AG04449 (cell line): ENCODE measurements around the gene CTDNEP1.
A peak's percentile ranks its signal among the peaks of the same experiment; 100 is the strongest.

ENCODE experiments used
- CTCF ChIA-PET: fragments of 350-600 bp; formaldehyde crosslinking; extraction: SDS; loops from one replicate; lab custom pipeline; 2021; ENCODE audit warnings: antibody characterized with exemption; lab: Yijun Ruan, JAX
- POLR2A ChIA-PET: fragments of 400-600, 350-600 bp; formaldehyde crosslinking; extraction: SDS; loops from one replicate; lab custom pipeline; 2020; ENCODE audit warnings: antibody characterized with exemption, inconsistent platforms; lab: Yijun Ruan, JAX
- DNase-seq: peaks from one replicate; pipeline ENCODE4 v3.0.0-alpha.2; 2010; ENCODE audit warnings: low read depth, low spot score
- H3K4me3 ChIP-seq: 2 replicates; pipeline ENCODE4 v1.5.1; 2011; ENCODE audit warnings: low read depth, mild to moderate bottlenecking, control low read depth, low read length
- TF ChIP-seq, protein P1 (sequence below): IDR thresholded peaks from one replicate; pipeline ENCODE4 v1.5.1; 2011; ENCODE audit warnings: mild to moderate bottlenecking, moderate library complexity, low read length, control low read depth, inconsistent platforms; ENCODE audit not compliant: insufficient read depth; ENCODE audit errors: missing control alignments

The CTDNEP1 gene

DNA sequence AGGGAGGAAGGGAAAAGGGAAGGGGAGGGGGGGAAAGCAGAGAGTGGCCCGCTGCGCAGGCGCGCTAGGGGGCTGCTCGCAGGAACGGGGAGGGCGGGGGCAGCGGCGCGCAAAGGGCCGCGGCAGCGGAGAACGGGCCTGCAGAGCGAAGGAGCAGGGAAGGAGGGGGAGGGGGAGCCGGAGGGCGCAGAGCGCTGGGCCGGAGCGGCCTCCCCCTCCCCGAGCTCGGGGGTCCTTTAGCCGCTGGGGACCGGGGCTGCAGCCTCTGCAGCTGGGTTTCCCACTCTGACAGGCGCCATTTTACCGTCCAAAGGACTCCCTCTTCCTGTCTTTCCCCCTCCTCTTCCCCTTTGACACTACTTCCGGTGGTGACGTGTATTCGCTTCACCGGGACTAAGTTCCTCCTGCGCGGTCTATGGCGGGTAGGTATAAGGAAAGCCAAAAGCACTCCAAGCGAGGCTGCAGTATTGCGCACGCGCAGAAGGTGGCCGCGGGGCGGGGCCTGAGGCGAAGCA, at the start of gene CTDNEP1:
Gene CTDNEP1 (minus strand): TSS at position 74 of the 515 bp plus-strand sequence. CDS start 438 bp downstream, outside the sequence.
- CTCF ChIA-PET, result interaction anchor here (0.8 to 1.3 kb wide), 5 partner anchors 11 to 309 kb away, joined by 3 to 5 read pairs (median 3); no protein-coding TSS in a partner anchor
- POLR2A ChIA-PET, result interaction anchor here (0.9 to 1.2 kb wide), 3 partner anchors 9 to 12 kb away, joined by 3 to 7 read pairs (median 6); partner anchors contain the start of genes GABARAP and PHF23
- peak; percentile 99 for DNase-seq
- TF ChIP-seq, protein P1, sequence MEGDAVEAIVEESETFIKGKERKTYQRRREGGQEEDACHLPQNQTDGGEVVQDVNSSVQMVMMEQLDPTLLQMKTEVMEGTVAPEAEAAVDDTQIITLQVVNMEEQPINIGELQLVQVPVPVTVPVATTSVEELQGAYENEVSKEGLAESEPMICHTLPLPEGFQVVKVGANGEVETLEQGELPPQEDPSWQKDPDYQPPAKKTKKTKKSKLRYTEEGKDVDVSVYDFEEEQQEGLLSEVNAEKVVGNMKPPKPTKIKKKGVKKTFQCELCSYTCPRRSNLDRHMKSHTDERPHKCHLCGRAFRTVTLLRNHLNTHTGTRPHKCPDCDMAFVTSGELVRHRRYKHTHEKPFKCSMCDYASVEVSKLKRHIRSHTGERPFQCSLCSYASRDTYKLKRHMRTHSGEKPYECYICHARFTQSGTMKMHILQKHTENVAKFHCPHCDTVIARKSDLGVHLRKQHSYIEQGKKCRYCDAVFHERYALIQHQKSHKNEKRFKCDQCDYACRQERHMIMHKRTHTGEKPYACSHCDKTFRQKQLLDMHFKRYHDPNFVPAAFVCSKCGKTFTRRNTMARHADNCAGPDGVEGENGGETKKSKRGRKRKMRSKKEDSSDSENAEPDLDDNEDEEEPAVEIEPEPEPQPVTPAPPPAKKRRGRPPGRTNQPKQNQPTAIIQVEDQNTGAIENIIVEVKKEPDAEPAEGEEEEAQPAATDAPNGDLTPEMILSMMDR, result no peak
- H3K4me3 ChIP-seq, result peak within 1 kb of the TSS; percentile 88

DNA sequence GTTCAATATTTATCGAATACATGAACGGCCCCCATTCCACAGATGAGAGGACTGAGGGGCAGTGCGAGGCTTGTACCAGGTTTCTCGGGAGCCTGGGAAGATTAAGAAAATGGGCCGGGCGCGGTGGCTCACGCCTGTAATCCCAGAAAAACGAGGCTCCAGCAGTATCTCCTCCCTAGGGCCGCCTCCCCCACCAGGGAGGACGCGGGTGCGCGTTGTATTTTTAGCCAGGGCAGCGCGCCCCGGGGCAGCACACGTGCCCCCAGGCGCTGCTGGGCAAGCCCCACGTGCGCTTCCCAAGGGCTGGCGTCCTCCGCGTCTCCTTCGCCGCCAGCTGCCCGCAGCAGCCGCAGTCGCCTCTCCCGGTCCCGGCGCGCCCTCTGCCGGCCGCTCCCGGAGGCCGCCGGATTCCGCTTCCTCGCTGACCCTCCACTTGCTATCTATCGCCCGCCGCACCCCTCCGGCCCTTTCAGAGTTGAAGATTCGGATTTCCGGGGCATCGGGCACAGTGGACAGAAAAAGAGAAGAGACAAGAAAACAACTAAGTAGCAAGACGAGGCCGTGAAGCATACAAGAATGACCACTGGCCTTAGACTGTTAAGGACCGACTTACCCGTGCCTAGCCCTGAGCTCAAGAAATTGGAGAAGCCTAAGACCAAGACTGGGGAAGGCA, 44.8 kb upstream of the CTDNEP1 start:
- POLR2A ChIA-PET, result interaction anchor here (0.6 to 1.2 kb wide), 2 partner anchors 24 to 76 kb away, joined by 3 read pairs; no protein-coding TSS in a partner anchor

DNA sequence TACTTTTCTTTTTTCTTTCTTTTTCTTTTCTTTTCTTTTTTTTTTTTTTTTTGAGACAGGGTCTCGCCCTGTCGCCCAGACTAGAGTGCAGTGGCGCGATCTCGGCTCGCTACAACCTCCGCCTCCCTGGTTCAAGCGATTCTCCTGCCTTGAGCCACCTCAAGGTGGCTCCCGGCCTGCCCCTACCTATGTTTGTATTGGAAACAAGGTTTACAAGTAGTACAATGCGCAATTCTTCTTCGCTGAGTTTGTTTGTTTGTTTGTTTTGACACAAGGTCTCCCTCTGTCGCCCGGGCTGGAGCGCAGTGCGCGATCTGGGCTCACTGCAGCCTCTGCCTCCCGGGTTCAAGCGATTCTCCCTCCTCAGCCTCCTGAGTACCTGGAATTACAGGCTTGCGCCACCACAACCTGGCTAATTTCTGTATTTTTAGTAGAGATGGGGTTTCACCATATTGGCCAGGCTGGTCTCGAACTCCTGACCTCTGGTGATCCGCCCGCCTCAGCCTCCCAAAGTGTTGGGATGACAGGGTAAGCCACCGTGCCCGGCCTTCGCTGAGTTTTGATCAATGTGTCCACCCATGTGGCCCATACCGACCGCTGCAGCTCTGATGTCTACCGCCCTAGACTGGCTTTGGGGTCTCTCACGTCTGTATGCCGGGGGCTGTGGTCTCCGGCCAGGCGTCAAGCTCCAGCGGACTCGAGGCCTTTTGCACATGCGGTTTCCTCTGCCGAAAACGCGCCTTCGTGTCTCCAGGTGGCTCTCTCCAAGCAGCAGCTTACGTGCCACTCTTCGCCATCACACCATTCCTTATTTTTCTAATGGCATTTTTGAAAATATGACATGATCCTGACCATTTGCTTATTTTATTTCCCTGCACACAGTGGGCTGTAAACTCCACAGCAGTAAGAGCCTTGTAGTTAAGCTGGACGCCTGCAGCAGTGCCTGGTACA, 44.0 kb upstream of the CTDNEP1 start:
- DNase-seq, result no peak
- no peak overlapping the region for H3K4me3 ChIP-seq
- POLR2A ChIA-PET, result no interaction called here
- TF ChIP-seq, protein P1, result no peak
- CTCF ChIA-PET, result interaction anchor here (0.8 to 11.7 kb wide), 38 partner anchors 10 to 381 kb away, joined by 3 to 255 read pairs (median 5); partner anchors contain the start of genes ACADVL, ASGR1, CTDNEP1 and DLG4

More for the DNA sequence above, 44.8 kb upstream of the CTDNEP1 start:
- no peak for DNase-seq
- H3K4me3 ChIP-seq, result peak overlapping the region; percentile 20
- CTCF ChIA-PET, result interaction anchor here (0.8 to 11.7 kb wide), 49 partner anchors 9 to 382 kb away, joined by 3 to 255 read pairs (median 5); partner anchors contain the start of genes ACADVL, ACAP1, ASGR1 and CTDNEP1
- TF ChIP-seq, protein P1, result peak; percentile 89

DNA sequence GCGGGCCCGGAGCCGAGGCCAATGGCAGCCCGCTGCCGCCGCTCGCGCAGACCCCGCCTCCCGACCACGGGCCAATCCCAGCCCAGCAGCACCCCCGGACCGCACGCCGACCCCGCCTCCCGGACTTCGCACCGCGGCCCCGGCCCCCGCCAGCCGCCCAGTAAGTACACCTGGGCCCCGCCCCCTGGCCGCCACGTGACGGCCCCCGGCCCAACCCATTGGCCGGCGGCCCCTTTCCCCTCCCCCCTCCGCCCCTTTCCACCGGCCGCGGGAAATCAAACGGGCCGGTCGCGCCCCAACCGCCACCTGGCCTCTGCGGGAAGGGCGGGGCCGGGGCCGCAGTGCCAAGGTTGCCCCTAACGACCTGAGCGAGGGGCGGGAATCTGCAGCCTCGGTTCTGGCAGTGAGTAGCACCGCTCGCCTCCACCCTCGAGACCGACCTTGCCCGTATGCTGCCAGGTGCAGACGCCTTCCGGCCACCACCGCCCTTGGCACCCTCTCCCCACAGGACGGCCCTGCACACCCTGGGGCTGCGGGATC, 43.1 kb upstream of the CTDNEP1 start, which contains the start of gene YBX2:
Gene YBX2 (minus strand): TSS at position 26 of the 540 bp plus-strand sequence. CDS start 139 bp downstream, outside the sequence.
- peak within 1 kb of the TSS; percentile 29 for H3K4me3 ChIP-seq
- DNase-seq, result no peak
- POLR2A ChIA-PET, result no interaction called here
- TF ChIP-seq, protein P1, result no peak
- CTCF ChIA-PET, result no interaction called here

DNA sequence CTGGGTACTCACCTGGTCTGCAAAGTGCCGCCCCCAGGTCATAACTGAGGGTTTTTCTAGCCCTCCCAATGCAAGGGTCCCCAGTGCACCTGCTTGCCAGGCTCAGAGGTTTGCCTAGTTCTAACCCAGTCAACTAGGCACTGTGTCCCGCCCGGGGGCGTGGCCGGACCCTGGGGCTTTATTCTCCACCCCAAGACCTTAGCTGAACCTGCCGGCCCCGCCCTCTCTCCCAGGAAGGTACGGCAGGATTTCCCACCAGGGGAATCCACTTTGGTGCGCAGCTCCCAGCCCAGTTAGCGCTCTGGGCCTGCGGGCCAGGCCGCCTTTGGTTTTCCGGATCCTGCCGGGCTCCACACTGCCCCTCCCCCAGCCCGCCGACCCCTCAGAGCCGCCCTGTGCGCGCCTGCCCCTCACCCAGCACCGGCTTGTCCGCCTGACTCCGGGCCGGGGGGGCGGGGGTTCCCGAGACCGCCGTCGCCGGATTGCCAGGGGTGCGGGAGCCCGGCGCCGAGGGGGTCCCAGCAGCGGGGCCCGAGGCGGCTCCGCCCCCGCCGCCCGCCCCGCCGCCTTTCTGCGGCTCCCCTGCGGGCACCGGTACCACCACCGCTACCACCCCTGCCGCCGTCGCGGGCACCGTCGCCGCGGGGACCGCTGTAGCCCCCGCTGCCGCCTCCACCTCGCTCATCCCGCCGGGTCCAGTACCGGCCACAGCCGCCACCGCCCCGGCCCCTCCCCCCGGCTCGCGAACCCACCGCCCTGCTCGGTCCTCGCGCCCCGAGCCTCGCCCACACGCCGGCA, 42.5 kb upstream of the CTDNEP1 start:
- TF ChIP-seq, protein P1, result no peak
- ChIA-PET POLR2A (no interaction called here), CTCF (interaction anchor here (0.7 to 5.6 kb wide), 2 partner anchors 13 to 16 kb away, joined by 3 to 56 read pairs; partner anchors contain the start of gene SLC2A4)
- H3K4me3 ChIP-seq, result no peak overlapping the region; the same call in 1 of the 2 replicates
- DNase-seq, result no peak
